ENCODE measurements around the gene FAM9C.
"Not testable (repeated sequence)": the region's sequence is repeated elsewhere in the genome, so short reads cannot be mapped to it uniquely, and the experiment has no call there.

The FAM9C gene

DNA sequence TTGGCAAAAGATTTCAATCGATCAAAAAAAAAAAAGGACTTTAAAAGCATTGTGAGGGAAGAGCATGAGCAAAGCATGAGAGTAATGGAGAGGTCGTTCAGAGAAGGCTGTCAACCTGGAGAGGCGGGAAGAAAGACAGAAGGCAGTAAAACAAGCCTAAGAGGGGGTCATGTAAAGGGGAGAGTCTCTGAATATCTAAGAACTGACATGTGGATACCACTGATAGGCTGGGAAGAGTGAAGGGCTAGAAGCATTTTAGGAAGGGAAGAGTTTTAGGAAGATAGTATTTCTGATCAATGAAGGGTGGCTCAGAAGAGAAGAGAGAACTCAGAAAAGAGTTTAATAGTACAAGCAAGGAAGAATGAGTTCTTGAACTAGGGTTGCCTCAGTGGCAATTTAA, 7.5 kb downstream of the FAM9C start:
- no peak for DNase-seq

DNA sequence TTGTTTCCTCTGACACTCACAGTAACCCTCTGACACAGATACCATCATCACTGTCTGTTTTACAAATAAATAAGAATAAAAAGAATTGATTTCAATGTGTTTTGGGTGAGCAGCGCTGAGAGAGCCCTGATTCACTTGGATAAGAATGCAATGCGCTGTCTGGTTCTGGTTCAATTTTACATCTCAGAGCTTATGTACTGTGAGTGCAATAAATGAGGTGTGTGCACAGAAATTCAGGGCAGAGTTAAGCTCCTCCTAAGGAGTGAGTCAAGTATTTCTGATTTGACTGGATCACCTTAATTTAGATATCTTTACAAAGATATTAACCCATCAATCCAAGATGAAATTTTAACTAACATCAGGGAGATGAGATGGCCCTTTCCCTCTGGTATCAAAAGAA, 11.2 kb downstream of the FAM9C start:
- DNase-seq = no peak

DNA sequence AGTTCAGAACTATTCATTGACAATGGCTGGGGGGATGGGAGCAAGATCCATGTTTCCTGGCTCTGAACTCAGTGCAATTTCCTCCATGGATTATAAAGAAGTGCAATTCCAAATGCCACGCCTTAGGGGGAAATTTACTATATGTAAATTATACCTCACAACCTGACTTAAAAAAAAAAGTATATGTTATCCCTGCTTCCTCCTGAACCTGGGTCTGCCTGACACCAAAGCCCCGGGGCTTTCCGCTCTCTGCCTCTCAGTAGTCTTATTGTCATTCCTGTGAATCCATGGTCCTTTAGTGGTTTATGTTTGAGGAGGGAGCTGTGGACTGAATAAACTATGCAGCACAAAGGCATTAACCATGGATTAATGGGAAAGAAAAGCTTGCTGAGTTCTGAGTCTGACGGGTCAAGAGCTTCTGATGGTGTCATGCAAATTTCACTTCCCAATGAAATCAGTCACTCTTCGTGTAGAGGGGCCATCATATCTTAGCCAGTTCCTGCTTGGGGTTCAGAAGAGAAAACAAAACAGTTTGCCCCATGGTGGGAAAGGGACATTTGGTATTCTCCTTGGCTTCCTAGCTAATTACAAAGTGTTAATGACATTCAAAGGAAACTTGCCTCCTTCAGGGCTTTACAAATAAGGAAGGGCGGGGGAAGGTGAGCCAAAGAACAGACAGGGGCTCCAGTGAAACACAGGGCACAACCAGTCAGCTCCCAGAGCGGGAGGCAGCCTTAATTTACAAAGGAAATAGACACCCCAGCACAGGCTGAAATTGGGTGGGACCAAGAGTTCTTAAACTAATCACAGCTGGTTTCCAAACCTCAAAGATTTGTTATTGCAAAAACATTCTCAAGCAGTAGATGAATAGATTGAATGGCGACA, 14.3 kb downstream of the FAM9C start:
- no peak for DNase-seq

DNA sequence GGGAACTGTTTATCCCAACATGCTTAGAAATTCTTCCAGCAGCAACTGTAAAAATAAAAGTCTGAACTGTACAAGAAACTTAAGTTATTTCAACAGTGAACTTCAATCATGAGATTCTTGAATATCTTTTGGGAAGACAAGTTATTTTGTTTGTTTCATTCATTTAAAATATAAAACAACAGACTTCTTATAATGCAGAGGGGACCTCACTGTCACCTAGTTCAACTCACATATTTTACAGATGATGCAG, 14.9 kb downstream of the FAM9C start:
- no peak for DNase-seq

DNA sequence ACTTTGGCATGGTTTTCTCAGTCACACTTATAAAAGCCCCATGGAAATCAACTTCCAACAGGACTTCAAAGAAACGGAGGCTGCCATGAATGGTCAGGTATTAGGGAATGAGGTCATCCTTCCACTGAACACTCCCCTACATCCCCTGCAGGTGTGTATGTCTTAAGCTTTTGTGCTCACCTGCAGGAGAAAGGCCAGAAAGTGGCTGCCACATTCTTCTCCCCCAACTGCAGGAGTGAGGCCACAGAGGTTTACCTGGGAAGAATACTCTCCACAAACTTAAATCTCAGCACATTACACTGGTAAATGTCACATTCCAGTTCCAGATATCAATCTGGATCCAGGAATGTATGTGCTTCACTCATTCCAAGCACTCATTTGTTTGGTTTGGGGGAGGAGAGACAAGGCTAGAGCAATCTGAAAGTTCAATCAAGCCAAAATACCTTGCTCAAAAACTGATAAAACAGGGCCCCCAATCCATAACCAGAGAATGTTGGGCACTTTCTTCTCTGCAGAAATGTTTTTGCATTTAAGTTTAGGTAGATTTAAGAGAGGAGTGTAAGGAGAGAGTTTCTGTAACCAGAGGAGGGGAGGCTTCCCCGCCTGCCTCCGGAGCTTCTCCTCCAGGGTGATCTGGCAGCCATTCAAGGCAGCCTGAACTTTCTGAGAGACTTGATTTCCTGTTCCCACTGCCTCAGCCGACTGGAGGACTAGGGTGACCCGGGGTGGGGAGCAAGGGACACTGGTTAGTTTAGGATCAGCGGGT, 15.4 kb downstream of the FAM9C start:
- DNase-seq = no peak

DNA sequence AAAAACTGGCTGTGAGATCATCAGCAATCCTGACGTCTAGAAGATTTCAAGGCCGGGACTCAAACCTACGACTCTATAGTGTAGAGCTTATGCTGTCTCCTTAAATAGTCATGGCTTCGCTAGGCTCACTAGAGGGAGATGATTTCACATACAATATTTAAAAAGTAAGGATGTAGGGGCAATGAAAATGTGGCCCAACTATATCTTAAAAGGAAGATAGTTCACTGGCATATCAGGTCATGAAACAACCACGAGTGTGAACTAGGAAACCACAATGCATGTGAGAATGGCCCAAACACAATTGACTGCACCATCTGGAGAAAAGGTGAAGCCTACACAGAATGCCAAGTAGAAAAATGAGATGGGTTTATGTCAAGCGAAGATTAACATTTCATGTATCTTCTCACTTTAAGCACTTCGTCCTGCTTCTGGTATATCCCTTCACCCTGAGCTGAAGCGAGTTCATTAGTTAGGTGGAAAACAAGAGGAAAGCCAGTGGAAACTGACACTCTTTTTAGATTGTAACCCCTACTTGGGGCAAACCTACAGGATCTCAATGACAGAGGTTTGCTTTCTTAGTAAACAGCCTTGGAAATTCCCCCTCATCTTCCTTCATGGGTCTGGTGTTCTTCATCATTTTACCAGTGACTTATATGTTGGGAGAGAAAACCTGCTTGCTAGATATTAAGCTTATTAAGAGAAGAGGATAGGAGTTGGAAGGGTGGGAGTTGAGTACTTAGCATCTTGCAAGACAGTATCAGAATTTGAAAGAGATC, 17.4 kb downstream of the FAM9C start:
- DNase-seq = no peak

DNA sequence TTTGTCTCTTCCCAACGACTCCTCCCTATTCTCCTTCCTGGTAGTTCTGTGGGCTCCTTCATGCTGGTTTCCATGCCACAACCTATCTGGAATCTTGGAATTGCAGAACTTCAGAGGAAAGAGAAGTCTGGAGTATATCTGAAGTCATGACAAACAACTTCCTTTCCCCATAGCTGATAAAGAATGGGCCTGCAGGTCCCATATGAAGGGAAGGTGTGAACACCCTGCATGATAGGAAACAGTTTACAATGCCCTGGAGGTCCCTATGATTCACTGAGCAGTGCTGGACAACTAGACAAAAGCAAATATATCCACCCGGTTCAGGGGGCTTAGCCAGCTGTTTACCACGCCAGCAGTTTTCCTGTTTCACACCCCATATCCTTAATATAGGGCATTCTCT, 19.4 kb downstream of the FAM9C start:
- DNase-seq = no peak

DNA sequence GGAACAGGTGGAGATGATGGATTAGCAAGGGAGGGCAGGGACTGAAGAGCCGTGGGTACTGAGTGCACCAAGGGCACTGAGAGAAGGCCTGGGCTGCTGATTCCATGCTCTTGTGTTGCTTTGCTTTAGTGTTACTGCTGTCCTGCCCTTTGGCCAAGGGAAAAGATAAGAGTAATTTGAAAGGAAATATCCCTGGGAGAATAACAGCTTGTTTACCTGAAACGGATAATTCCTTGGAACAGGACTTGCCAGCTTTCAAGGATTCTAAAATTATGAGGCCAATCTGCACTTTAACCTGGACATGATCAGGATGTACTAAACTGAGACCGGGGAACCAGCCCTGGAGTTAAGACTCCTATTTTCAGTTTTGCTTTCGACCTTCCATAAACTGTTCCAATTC, 20.4 kb downstream of the FAM9C start:
- DNase-seq = no peak

DNA sequence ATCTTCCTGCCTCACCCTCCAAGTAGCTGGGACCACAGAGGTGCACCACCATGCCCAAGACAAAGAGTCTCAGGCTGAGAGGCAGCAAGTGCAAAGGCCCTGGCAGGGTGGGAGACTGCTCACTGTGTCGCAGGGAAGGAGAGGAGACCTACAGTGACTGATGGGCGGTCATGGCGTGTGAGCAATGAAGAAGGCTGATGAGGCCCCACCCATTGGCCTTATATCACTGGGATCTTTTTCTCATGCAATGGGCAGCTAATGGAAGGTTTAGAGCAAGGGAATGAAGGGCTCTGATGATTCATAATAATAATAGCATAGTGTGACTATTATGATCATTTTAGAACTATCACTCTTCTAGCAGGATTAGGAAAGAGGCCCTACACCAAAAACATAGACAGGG, 20.9 kb downstream of the FAM9C start:
- DNase-seq = no peak

DNA sequence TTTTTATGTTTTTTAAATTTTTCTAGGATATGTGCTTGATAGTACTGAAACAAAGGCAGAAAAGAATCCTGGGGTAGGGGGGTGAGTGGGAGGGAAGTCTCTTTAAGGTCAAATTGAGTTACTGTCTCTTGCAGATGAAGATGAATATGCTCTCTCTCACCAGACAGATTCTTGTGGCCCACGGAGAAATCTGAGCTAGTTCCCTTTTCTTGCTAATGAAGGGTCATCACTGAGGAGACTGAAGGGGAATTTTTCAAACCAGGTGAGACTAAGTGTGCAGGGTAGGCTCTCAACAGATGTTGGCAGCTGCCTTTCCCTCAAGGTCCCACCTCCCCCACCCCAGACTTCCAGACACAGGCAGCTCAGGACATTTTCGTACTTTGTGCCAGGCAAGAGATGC, 21.5 kb downstream of the FAM9C start:
- no peak for DNase-seq

DNA sequence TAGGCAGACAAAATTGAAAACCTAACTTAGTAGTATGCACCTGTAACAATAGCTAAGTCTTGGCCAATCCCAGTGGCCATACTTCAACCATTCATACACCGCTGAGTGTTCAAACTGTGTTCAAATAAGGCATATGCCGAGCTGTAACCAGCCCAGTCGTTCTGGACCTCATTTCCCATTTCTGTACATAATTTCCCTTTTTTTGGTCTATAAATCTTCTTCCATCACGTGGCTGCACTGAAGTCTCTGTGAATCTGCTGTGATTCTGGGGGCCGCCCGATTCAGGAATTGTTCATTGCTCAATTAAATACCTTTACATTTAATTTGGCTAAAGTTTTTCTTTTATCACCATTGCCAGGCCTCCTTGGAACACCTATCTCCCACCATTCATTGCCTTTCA, 27.7 kb downstream of the FAM9C start:
- not testable (repeated sequence) for DNase-seq

DNA sequence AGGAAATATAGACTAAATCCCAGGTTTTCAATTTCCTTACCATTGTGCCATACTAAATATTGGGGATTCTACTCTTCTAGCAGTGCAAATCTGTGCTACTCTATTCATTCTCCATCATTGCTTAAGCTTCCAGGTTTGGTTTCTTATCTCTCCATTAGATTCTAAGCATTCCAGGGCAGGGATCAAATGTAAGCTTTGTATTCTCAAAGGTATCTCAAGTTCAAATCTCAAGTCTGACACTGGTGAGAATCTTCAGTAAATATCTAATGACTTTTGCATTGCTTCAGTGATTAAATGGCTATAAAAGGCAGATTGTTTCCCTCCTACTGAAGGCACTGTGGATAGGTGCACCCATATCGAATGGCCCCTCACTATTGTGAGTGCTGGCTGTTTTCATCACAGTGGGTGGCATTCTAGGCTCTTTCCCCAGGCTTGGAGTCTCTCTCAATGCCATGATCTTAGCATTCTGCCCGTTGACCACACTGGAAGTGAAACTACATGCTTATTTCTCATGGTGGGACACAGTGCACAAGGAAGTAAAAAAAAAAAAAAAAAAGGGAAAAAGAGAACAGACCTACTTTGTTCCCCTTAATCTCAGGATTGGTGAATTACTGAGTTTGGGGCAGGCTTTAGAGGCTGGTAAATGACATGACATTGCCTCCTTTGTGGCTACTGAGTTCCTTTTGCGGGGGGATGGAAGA, 28.7 kb downstream of the FAM9C start:
- no peak for DNase-seq

DNA sequence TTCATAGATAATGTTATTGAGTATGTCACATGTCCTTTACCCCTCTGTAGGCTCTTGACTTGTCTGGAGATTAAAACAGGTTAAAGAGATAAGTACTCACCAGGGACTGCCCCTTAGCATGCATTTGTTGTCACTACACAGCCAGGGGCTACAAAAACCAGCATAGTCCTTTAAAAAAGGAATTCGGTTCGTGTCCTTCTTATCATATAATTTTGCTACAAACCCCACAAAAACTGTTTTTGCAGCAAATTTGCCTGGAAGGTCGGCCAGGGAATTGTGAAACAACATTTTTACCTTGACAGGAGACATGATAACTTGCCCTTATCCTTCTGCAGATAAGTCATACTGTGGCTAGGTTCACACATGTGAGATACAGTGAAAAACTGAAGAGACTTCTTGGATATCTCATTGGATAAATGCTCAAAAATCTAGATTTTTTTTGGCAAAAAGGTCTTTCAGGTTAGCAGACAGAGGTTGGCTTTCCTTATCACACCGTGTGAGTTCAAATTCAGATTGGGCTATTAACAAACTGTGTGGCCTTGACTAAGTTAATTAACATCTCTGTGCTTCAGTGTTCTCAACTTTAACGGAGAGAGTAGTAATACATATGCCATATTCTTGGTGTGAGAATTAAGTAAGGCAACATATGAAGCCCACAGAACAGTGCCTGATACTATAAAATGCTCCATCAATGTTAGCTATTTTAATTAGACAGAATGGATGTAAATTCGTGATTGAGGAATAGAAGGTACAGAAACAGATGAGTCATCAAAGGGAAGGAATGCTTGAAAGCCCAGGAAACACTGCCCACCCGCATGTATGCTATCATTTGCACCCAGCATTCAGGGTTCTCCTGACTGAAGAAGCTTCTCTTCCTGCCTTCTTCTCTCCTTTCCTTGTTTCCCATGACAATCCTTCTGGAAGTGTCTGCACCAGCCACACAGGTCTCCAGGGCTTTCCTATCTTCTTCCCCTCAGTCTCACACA, 30.0 kb downstream of the FAM9C start:
- DNase-seq = no peak

DNA sequence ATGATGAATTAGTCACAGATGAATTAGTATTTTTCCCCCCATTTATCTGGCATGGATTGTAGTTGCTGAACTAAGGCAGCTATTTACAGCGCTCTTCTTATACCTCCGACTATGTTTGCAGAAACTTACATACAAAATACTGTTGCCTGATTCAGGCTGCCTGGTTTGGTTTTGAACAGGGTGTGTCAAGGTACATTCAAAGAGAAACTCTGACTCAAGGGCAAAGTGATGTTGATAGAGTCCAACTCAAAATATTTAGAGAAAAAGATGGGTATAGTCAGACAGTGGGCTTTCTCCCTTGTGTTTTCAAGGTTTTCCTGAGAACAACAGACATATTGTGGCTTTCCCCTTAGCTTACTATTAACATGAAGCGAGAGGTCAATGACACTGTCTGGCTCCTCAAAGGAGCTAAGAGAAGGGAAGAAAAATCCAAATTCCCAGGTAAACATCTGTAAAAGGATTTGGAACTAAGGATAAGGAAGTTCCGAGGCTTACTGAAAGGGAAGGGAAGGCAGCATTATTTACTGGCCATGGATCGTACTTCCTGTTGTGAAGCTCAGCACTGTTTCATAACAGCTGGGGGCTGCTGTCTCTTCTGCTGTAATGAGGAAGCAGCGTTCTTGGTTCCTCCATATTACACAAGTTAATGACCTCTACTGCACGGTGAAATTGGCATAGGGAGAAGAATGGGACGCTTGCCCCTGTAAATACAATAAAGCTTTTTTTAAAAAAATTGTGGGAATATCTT, 30.9 kb downstream of the FAM9C start:
- no peak for DNase-seq

DNA sequence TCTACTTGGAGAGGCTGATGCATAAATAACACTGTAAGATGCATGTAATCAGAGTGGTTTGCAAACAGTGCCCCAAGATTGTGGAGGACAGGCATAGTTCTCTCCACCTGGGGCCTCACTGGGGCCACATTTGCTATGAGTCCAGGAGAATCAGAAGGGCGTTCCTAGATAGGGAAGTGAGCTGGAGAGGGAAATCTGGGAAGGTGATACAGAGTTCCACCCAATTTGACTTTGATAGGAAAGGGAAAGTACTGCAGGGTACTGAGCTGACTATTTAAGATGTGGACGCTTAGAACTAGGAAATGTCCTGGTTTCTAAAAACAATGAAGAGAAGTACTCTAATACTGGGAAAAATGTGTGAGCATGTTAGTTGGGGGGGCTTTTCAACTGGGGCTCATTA, 33.9 kb downstream of the FAM9C start:
- no peak for DNase-seq

DNA sequence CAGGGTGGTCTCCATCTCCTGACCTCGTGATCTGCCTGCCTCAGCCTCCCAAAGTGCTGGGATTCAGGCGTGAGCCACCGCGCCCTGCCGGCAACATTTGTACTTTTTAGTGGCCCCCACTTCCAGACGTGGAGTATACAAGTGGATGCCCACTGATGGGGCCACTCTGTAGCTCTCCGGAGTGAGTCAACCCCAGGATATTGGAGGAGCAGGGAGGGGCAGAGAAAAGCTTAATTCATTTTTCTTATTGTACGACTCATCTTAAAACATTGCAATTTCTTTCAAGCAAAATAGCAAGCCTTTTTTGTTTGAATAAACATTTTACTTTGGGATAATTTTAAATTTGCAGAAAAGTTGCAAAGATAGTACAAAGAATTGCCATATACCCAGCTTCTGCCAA, 34.6 kb downstream of the FAM9C start:
- no peak for DNase-seq

DNA sequence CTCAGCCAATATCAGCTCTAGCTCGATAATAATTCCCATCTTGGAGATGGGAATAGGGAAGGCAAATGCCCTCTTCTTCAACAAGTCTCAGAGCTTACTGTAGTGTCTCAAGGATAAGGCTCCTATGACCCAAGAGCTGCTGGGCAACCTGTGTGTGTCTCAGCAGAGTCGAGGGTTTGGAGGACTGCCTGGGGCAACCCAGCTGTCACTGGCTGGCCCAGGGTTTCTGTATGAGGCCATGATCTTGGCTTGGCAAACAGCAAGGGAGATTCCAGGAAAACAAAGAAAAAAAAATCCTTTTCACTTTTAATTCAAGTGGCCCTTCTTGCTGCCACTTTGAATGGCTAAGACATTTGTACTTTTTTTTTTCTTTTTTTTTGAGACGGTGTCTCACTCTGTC, 35.1 kb downstream of the FAM9C start:
- no peak for DNase-seq

DNA sequence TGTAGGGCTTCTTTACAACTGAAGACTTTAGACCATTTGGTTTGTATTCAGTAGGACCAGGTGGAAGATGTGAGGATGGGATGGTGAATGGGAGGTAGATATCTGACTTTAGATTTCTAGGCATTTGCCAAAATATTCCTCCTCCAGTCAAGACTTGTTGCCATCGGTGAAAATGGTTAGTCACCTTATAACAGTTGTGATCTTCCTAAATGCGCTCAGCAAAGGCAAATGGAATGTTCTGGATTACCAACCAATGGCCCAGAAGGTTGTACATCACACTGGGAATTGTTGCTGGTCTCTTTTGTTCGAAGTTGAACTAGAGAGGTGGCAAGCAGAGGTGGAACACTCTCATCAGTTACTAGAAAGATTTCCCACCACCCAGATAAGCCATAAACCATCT, 35.6 kb downstream of the FAM9C start:
- no peak for DNase-seq

DNA sequence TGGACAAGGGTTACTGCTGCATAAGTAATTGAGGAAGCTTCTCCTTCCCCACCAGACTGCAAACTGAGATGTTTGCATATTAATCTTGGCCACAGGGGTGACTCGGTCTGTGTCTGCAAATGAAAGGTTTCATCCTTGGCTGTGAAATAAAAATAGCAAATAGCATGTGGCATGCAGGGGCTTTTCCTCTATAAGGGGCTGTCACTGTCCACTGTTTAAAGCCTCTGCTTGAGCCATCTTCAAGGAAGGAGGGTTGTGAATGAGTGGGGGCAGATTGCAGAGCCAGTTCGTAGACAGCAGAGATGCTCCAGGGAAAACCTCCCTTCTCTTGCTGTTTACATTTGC, 36.3 kb downstream of the FAM9C start:
- no peak for DNase-seq

DNA sequence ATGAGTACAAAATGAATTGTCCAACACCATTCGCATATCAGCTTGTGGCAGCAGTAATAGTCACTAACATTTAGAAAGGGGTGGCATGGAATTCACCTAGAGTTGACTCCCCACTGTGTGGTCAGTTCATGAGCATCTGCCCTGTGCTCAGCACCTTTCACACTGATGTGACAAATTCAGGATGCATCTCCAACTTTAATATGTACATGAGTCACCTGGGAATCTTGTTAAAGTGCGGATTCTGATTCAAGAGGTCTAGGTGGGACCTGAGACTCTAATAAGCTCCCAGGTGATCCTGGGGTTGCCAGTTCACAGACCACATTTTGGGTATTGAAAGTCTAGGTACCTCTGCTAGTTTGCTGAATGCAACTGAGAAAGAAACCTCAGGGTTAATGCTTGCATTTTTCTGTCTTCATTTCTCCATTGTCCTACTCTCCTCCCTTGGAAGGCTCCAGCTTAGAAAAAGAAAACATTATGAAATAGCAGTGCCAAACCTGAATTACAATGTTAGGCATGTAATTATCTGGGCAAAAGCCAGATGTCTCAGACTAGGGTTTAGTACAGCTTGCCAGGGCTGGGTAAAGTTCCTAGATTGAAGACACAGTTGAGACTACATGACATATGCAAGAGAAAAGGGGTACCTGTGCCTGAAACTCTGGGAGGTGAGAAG, 36.8 kb downstream of the FAM9C start:
- DNase-seq = no peak

Data from cerebellar nuclear complex (tissue), 1 donor.